NCI-H2107 treated with DMSO at 0.1 percent for 48 hours (cell line): ENCODE measurements around the gene SIAH2.

Source experiments
- DNase-seq: peaks from one replicate; lab custom pipeline; 2025; ENCODE audit not compliant: unreplicated experiment; lab: John Stamatoyannopoulos, UW

Gene SIAH2

DNA sequence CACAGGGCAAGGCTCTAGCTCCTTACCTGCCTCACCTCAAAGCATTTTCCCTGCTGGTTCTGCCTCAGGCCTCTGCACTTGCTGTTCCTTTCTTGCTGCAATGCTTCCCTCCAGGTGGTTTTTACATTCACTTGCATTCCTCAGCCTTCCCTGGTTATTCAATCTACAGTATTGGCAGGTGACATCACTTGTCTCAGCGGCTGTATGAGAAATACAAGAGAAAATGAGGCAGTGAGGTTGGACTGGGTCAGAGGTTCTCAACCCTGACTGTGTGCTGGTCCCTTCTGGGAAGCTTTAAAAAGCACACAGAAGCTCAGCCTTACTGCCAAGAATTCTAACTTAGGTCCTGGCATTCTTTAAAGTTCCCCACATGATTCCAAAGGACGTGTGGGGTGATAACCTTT, 26.7 kb downstream of the SIAH2 start:
- no peak for DNase-seq

- no peak for DNase-seq
Measured at GRCh38 chr3:150734795-150735119, 28.2 kb downstream of the SIAH2 start.

GRCh38 chr3:150733936-150734794, 28.8 kb downstream of the SIAH2 start:
- no peak for DNase-seq

DNA sequence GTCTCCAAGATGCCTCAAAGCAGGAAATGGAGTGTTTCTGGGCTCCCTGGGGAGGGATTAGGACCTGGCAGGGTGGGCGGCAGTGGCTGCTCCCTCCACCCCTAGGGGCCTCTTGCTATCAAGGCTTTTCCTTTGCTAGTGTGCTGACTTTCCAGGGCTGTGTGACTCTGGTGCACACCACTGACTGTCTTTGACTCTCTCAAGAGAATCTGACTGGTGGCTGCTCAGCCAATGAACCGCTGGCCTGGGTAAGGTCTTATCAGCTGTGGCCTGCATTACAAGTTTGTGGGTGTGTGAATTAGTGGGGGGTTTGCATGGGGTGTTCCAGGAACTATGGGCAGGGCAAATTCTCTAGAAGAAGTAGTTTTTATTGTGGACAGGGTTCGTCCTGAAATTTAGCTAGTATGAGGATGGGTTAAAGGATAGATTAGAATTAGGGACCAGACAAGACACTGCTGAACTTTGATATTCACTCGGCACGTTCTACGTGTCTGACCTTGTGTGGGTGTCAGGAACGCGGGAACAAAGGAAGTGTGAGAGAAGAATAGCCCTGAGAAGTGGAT, 29.5 kb downstream of the SIAH2 start:
- no peak for DNase-seq

DNA sequence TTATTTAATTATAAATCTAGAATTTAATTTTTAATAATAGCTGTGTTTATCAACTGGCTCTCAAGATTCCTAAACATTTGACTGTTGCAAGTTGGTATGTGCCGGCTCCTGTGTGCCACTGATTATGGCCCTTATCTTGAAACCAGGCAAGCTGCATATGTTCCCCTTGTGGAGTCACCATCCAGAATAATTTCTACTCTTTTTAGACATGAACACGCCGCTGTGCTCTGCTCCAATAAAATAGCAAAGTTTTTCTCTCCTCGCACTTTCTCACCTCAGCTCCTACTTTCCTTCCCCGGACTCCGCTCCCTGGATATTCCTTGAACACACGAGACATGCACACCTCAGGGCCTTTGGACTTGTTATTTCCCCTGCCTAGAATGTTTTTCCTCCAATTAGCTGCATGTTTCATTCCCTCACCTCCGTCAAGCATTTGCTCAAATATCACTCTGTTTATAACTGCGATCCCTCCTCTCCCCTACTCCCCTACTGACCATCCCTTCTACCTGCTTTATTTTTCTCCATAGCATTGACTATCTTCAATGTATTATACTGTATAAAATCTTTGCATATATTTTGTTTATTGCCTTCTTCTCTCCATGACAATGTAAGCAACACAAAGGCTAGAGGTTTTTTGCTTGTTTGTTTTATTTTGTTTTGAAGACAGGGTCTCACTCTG, 33.1 kb downstream of the SIAH2 start:
- no peak for DNase-seq

DNA sequence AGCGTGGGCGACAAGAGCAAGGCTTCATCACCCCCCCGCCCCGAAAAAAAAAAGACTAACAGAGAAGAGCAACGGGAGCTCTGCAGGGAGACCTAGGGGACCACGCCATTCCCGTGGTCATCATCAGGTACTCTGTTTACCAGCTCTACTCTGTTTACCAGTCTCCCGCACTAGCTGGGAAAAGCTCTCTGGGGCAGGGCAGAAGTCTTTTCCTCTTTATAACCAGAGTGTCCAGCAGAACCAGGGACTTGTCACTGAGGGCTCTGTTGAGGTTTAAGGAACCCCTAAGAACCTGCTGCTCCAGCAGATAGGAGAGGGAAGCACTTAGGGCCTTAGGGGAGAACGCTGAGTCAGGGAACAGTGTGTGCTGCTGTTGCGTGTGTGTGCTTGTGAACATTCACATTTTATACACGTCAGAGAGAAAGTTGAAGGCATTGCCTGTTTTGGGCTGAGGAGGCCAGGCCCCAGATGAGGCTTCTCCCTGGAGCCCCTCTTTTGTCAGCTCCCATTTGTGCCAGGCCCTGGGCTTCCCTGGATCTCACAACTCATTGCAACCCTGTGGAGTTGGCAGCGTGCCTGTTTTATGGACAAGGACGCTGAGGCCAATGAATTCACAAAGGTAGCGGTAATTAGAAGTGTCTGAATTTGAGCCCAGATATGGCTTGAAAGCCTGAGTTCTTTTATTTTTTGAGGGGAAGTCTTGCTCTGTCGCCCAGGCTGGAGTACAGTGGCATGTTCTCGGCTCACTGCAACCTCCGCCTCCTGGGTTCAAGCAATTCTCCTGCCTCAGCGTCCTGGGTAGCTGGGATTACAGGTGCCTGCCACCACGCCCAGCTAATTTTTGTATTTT, 35.1 kb downstream of the SIAH2 start:
- DNase-seq, result peak; percentile 19

- DNase-seq, result no peak
Measured at GRCh38 chr3:150725548-150725947, 37.4 kb downstream of the SIAH2 start.

- DNase-seq, result no peak
Measured at GRCh38 chr3:150723946-150724345, 39.0 kb downstream of the SIAH2 start.

DNA sequence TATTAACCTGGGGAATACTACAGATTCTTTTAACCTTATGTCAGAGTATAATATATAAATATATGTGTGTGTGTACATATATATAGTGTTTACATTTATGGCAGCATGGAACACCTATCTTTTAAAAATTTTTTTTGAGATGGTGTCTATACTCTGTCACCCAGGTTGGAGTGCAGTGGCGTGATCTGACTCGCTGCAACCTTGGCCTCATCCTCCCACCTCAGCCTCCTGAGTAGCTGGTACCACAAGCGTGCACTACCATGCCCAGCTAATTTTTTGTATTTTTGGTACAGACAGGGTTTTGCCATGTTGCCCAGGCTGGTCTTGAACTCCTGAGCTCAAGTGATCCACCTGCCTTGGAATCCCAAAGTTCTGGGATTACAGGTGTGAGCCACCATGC, 40.7 kb downstream of the SIAH2 start:
- DNase-seq, result no peak

DNA sequence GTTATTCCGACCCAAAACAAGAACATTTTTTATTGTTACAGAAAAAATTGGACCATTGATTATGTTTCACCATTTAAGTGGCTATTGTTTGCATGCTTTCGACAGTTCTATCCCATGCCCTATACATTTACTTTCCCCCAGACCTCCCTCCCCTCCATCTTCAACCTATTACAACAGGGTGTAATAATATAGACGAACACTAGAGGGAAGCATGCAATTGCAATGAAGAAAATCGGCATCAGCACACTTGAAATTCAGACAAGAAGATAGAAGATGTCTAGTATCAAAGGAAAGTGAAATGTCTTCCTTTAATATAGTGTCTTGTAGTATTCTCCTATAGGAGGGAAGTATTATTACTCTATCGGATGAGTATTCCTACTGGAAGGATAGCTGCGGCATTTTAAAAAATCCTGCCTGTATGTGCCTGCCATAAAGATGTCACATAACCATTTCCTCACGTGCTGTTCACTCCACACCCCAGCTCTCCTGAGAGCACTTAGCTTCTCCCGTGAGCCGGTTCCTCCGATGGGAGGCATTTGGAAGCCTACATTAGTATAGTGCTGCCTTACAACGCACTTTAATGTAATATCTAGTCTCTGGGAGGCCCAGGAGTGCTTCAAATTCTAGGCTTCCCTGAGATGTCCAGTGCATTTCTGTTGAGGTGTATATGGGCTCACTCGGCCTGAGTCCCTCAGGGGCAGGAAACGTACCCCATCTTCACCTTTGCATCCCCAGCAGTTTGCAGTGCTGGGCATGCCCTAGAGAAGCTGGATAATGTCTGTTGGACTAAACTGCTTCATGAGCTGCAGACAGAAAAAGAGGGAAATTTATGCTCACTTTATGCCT, 41.5 kb downstream of the SIAH2 start:
- DNase-seq, result peak; percentile 93

- DNase-seq, result no peak
Measured at GRCh38 chr3:150720444-150720843, 42.5 kb downstream of the SIAH2 start.

DNA sequence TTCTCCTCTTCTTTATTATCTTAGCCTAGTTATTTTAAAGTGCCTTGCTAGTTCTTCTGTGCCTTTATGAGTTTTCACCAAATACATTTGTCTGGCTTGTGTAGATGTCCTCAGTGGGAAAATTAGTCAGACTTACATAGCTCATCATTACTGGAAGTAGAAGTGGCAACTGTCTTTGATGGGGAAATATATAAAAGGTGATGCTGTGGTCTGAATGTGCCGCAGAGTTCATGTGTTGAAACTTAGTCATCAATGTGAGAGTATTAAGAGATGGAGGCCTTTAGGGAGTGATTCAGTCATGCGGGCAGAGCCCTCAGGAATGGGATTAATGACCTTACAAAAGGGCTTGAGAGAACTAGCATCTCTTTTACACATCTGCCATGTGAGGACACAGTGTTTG, 52.9 kb downstream of the SIAH2 start:
- no peak for DNase-seq

- DNase-seq, result peak; percentile 77
Measured at GRCh38 chr3:150703756-150704344, 59.1 kb downstream of the SIAH2 start, which contains the start of gene ERICH6. Gene ERICH6 (minus strand): TSS chr3:150703920. CDS start chr3:150703898, 22 bp downstream.

- DNase-seq, result no peak
Measured at GRCh38 chr3:150703299-150703755, 59.6 kb downstream of the SIAH2 start.

- DNase-seq, result no peak
Measured at GRCh38 chr3:150699068-150699639, 63.8 kb downstream of the SIAH2 start.

- no peak for DNase-seq
Measured at GRCh38 chr3:150697646-150698045, 65.3 kb downstream of the SIAH2 start.

- DNase-seq, result no peak
Measured at GRCh38 chr3:150691414-150692040, 71.4 kb downstream of the SIAH2 start.
